ENCODE results near the gene ITGAV. TPM values are rescaled to one million over a fixed set of nuclear protein-coding genes. Genes with fewer than 3 reads are reported as not detected.

Gene ITGAV
- total and polyA plus RNA-seq, 2 donors (not counting 3 experiments of a cell fraction or from before 2014, with no cell fraction given) = 61.8 to 131 TPM

DNA sequence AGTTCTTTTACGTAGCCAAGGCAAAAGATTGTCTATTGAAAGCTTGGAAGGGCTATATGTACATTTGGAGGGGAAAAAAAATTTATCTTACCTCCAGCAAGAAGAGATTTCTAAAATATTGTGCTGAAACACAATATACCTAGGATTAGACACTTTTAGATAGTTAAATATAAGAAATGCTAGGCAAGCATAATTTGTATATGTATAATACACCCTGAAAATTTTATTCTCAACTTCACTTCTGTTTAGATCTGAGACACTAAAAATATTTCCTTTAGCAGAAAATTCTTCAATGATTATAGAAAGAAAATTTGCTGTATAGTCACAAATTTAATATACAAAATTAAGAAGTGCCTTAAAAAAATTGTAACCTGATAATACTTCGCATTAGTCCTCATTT lies 42.6 kb downstream of the ITGAV start:
- Histone ChIP-seq H3K79me2 (ENCODE audit: control insufficient read depth, insufficient read depth, low read length) (peaks cover 15% of the 10 kb centered on the region), H3K4me2 (ENCODE audit: insufficient read depth, low read length) (no peak overlapping the region), H3K27me3 (ENCODE audit: control insufficient read depth in 2 of 2, insufficient read depth in 2 of 2, low read length in 2 of 2) (no peaks in the 10 kb centered on the region), H3K4me3 (replicated peaks in 1 of 3; ENCODE audit: insufficient read depth in 1 of 3, low read depth in 1 of 3, low read length in 3 of 3) (no peak overlapping the region), H3K27ac (ENCODE audit: insufficient read depth, low read depth, low read length) (no peak overlapping the region), H3K9me1 (replicated peaks; ENCODE audit: control insufficient read depth, extremely low read depth, insufficient read depth, low read length) (no peaks in the 10 kb centered on the region), H3K36me3 (ENCODE audit: control insufficient read depth in 2 of 2, extremely low read depth in 1 of 2, insufficient read depth in 2 of 2, low read length in 2 of 2) (peaks cover 5% of the 10 kb centered on the region in 2 experiments), H3K9me3 (replicated peaks; ENCODE audit: control insufficient read depth, insufficient read depth, low read length) (no peaks in the 10 kb centered on the region), H4K20me1 (replicated peaks; ENCODE audit: control insufficient read depth, extremely low read depth, insufficient read depth, low read length) (peaks cover 2% of the 10 kb centered on the region), H2AFZ (ENCODE audit: low read depth, low read length) (no peak overlapping the region), H3K9ac (replicated peaks; ENCODE audit: extremely low read depth, insufficient read depth, low read length) (no peak overlapping the region), H3K4me1 (ENCODE audit: control insufficient read depth, extremely low read depth, insufficient read depth, low read length) (no peaks in the 10 kb centered on the region)
- dilution Hi-C loops (cut with MboI; ENCODE audit: extremely low pct_ligation_motif_present, low sequenced_read_pairs) = no loop called here
- TF ChIP-seq MAX (IDR thresholded peaks at IDR 0.05; ENCODE audit: insufficient read depth, insufficient read length) (no peak), EZH2 (IDR thresholded peaks at IDR 0.05; ENCODE audit: borderline replicate concordance, low read depth, low read length, severe bottlenecking) (no peak), FOS (IDR thresholded peaks at IDR 0.05; ENCODE audit: borderline replicate concordance, insufficient read depth, low read length) (no peak), POLR2AphosphoS5 (IDR thresholded peaks at IDR 0.05; ENCODE audit: insufficient read depth, low read depth, low read length) (no peak)
- intact Hi-C loops (cut with micrococcal nuclease) = no loop called here
- BruUV-seq (replicated peaks) = no TSS peak
- DNase-seq (ENCODE audit: low read depth, low spot score) = no peak
- CTCF ChIA-PET = interaction anchor here (1.6 kb wide), 1 partner anchor 9 kb away, joined by 7 read pairs; no protein-coding TSS in a partner anchor
- POLR2A ChIA-PET = no interaction called here
- no peak for FAIRE-seq

- POLR2A ChIA-PET = no interaction called here
- Histone ChIP-seq H4K20me1 (replicated peaks; ENCODE audit: control insufficient read depth, extremely low read depth, insufficient read depth, low read length) (no peaks in the 10 kb centered on the region), H3K4me2 (ENCODE audit: insufficient read depth, low read length) (no peak overlapping the region), H3K27ac (ENCODE audit: insufficient read depth, low read depth, low read length) (no peak overlapping the region), H3K9me3 (replicated peaks; ENCODE audit: control insufficient read depth, insufficient read depth, low read length) (no peaks in the 10 kb centered on the region), H3K9ac (replicated peaks; ENCODE audit: extremely low read depth, insufficient read depth, low read length) (no peak overlapping the region), H3K9me1 (replicated peaks; ENCODE audit: control insufficient read depth, extremely low read depth, insufficient read depth, low read length) (no peaks in the 10 kb centered on the region), H2AFZ (ENCODE audit: low read depth, low read length) (no peak overlapping the region), H3K4me3 (replicated peaks in 1 of 3; ENCODE audit: insufficient read depth in 1 of 3, low read depth in 1 of 3, low read length in 3 of 3) (no peak overlapping the region), H3K79me2 (ENCODE audit: control insufficient read depth, insufficient read depth, low read length) (peaks cover 7% of the 10 kb centered on the region), H3K36me3 (ENCODE audit: control insufficient read depth in 2 of 2, extremely low read depth in 1 of 2, insufficient read depth in 2 of 2, low read length in 2 of 2) (peaks cover 11 to 16% of the 10 kb centered on the region in 2 experiments), H3K27me3 (ENCODE audit: control insufficient read depth in 2 of 2, insufficient read depth in 2 of 2, low read length in 2 of 2) (no peaks in the 10 kb centered on the region), H3K4me1 (ENCODE audit: control insufficient read depth, extremely low read depth, insufficient read depth, low read length) (no peaks in the 10 kb centered on the region)
- TF ChIP-seq CTCF (IDR thresholded peaks at IDR 0.05; ENCODE audit: extremely low read depth in 1 of 2, insufficient read depth in 1 of 2, low read depth in 1 of 2, low read length in 2 of 2) (no peak), JUN (IDR thresholded peaks at IDR 0.05; ENCODE audit: borderline replicate concordance, insufficient read depth, insufficient read length, low read depth) (no peak), POLR2AphosphoS5 (IDR thresholded peaks at IDR 0.05; ENCODE audit: insufficient read depth, low read depth, low read length) (no peak), POLR2A (IDR thresholded peaks at IDR 0.05; ENCODE audit: low read depth, low read length) (no peak), GATA2 (IDR thresholded peaks at IDR 0.05; ENCODE audit: insufficient read depth, insufficient read length, low read depth, low read length) (no peak), FOS (IDR thresholded peaks at IDR 0.05; ENCODE audit: borderline replicate concordance, insufficient read depth, low read length) (no peak), MAX (IDR thresholded peaks at IDR 0.05; ENCODE audit: insufficient read depth, insufficient read length) (no peak), MYC (IDR thresholded peaks at IDR 0.05; ENCODE audit: low read depth, low read length) (no peak), EZH2 (IDR thresholded peaks at IDR 0.05; ENCODE audit: borderline replicate concordance, low read depth, low read length, severe bottlenecking) (no peak)
- intact Hi-C loops (cut with micrococcal nuclease) = no loop called here
- FAIRE-seq = no peak
- dilution Hi-C loops (cut with MboI; ENCODE audit: extremely low pct_ligation_motif_present, low sequenced_read_pairs) = no loop called here
- no TSS peak for BruUV-seq (replicated peaks)
- CTCF ChIA-PET = interaction anchor here (1.0 to 1.8 kb wide), 2 partner anchors 130 to 131 kb away, joined by 4 to 7 read pairs; no protein-coding TSS in a partner anchor
- DNase-seq (ENCODE audit: low read depth, low spot score) = no peak
These were observed 44.8 kb downstream of the ITGAV start for GRCh38 chr2:186634701-186635100.
